Vagina (tissue), 2 donors: ENCODE results near the gene TXNRD1. TPM values are rescaled to one million over a fixed set of nuclear protein-coding genes. Genes with fewer than 3 reads are reported as not detected.

Experiments
- DNase-seq, 2 donors: peaks; one replicate each; pipeline ENCODE4 v3.0.0-alpha.2; 2017; ENCODE audit errors: extremely low spot score in 2 of 2
- H3K27ac ChIP-seq: fragments of 200-600 bp; sonication (generic); one replicate; pipeline ENCODE4 v1.5.1; 2019
- H3K27me3 ChIP-seq: fragments of 200-600 bp; sonication (generic); one replicate; pipeline ENCODE4 v1.5.1; 2019
- H3K36me3 ChIP-seq, 2 donors: fragments of 200-600 bp; sonication (generic); one replicate each; pipeline ENCODE4 v1.5.1; 2017 to 2019
- H3K4me1 ChIP-seq: fragments of 200-600 bp; sonication (generic); one replicate; pipeline ENCODE4 v1.5.1; 2019
- H3K4me3 ChIP-seq, 2 donors: fragments of 200-600 bp; sonication (generic); 1 replicate in 1 of 2; 2 replicates in 1 of 2; pipeline ENCODE4 v1.5.1; 2016 to 2019
- H3K9me3 ChIP-seq: fragments of 200-600 bp; sonication (generic); one replicate; pipeline ENCODE4 v1.5.1; 2019
- CTCF ChIP-seq, 3 experiments: fragments of 450-650 bp in 2 of 3; fragments of 200-600 bp in 1 of 3; sonication (generic) in 1 of 3; IDR thresholded peaks; one replicate each; pipeline ENCODE4 v1.5.1; 2017 to 2019; ENCODE audit warnings: antibody characterized with exemption in 3 of 3, mild to moderate bottlenecking in 2 of 3, moderate library complexity in 2 of 3
- POLR2A ChIP-seq, 2 donors: fragments of 450-650 bp; IDR thresholded peaks; one replicate each; pipeline ENCODE4 v1.6.1; 2017; ENCODE audit warnings: antibody characterized with exemption in 2 of 2, mild to moderate bottlenecking in 2 of 2, moderate library complexity in 2 of 2
- POLR2AphosphoS5 ChIP-seq, 2 donors: sonication (generic); formaldehyde crosslinking; IDR thresholded peaks; one replicate each; pipeline ENCODE4 v1.9.0; 2017; ENCODE audit warnings: antibody characterized with exemption in 2 of 2, mild to moderate bottlenecking in 2 of 2, low read depth in 1 of 2; ENCODE audit not compliant: insufficient read depth in 1 of 2
- intact Hi-C: fragments of 100-400 bp; cut with DNase I; formaldehyde crosslinking; loops from one replicate; pipeline ENCODE4 v1.15.1; 2023
- total RNA-seq: library from RNA; depleted of rRNA; stranded (reverse); fragments of >200 nt; gene quantifications from one replicate; pipeline ENCODE4 v1.2.3, GENCODE V29; 2016

TXNRD1 gene
- total RNA-seq, 1 donor from 2014 or later: 144 TPM

GRCh38 chr12:104279164-104279563 is 63.6 kb downstream of the TXNRD1 start:
- TF ChIP-seq CTCF (IDR thresholded peaks at IDR 0.05) (no peak), POLR2A (IDR thresholded peaks at IDR 0.05) (no peak), POLR2AphosphoS5 (IDR thresholded peaks at IDR 0.05; ENCODE audit: insufficient read depth in 1 of 2, low read depth in 1 of 2) (no peak)
- Histone ChIP-seq H3K4me3 (no peak overlapping the region), H3K4me1 (no peaks in the 10 kb centered on the region), H3K27ac (no peak overlapping the region), H3K9me3 (no peaks in the 10 kb centered on the region), H3K36me3 (no peaks in the 10 kb centered on the region), H3K27me3 (no peaks in the 10 kb centered on the region)
- intact Hi-C loops: loop anchor here (5.0 kb wide), 1 partner anchor 397 kb away; no protein-coding TSS in a partner anchor
- DNase-seq: no peak

DNA sequence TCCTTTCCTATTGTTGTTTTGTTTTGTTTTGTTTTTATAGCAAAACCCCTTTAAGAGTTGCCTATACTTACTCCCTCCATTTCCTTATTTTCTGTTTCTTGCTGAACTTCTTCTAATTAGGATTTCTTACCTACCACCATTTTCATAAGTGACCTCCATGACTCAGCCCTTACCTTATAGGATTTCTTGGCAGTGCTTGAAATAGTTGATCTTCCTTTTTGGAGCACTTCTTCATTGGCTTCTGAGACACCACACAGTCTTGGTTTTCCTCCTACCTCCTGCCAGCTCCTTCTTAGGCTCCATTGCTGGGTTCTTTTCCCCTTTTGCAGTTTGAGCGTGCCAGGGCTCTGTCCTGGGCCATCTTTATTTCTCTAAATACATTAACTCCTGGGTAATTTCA is 64.5 kb downstream of the TXNRD1 start:
- H3K27ac ChIP-seq: no peak overlapping the region
- no peaks in the 10 kb centered on the region for H3K9me3 ChIP-seq
- TF ChIP-seq CTCF (IDR thresholded peaks at IDR 0.05) (no peak), POLR2AphosphoS5 (IDR thresholded peaks at IDR 0.05; ENCODE audit: insufficient read depth in 1 of 2, low read depth in 1 of 2) (no peak), POLR2A (IDR thresholded peaks at IDR 0.05) (no peak)
- H3K4me1 ChIP-seq: no peaks in the 10 kb centered on the region
- intact Hi-C loops: no loop called here
- no peaks in the 10 kb centered on the region for H3K36me3 ChIP-seq
- H3K27me3 ChIP-seq: no peaks in the 10 kb centered on the region
- DNase-seq: no peak
- H3K4me3 ChIP-seq: no peak overlapping the region

DNA sequence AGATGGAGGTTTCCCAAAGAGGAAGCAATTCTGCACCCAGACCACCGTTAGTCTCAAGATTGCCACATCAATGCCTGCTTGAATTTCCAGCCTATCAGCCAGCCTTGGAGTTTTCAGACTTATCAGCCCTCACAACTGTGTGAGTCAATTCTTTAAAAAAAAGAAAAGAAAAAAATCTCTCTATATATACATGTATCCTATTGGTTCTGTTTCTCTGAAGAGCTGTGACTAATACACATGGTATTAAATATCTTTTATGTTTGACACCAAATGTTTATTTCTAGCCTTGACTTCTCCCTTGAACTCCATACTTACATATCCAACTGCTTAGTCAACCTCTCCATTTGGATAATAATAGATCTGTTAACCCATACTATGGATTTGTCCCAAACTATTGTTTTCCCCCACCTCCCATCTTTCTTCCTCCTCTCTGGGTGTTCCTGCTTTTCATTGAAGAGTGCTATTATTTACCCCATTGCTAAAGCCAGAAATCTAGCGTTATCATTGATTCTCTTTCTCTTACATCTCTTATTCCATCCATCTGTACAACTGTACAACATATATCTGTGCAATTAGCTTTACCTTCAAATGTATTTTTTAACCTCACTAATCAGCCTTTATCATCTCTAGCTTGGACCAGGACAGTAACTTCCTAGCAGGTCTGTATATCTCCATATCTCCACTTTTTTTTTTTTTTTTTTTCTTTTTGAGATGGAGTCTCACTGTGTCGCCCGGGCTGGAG is 65.3 kb downstream of the TXNRD1 start:
- no peaks in the 10 kb centered on the region for H3K27me3 ChIP-seq

GRCh38 chr12:104281636-104282035 is 66.1 kb downstream of the TXNRD1 start:
- no peak for DNase-seq
- H3K36me3 ChIP-seq: no peaks in the 10 kb centered on the region
- intact Hi-C loops: loop anchor here (2.0 kb wide), 1 partner anchor 59 kb away; no protein-coding TSS in a partner anchor
- no peak overlapping the region for H3K4me3 ChIP-seq
- no peaks in the 10 kb centered on the region for H3K27me3 ChIP-seq
- TF ChIP-seq POLR2A (IDR thresholded peaks at IDR 0.05) (no peak), POLR2AphosphoS5 (IDR thresholded peaks at IDR 0.05; ENCODE audit: insufficient read depth in 1 of 2, low read depth in 1 of 2) (no peak), CTCF (IDR thresholded peaks at IDR 0.05) (no peak)
- no peaks in the 10 kb centered on the region for H3K9me3 ChIP-seq
- H3K27ac ChIP-seq: no peak overlapping the region
- peaks cover 13% of the 10 kb centered on the region for H3K4me1 ChIP-seq

More for the DNA sequence above, 65.3 kb downstream of the TXNRD1 start:
- H3K9me3 ChIP-seq: no peaks in the 10 kb centered on the region
- H3K4me1 ChIP-seq: peaks cover 6% of the 10 kb centered on the region
- TF ChIP-seq POLR2AphosphoS5 (IDR thresholded peaks at IDR 0.05; ENCODE audit: insufficient read depth in 1 of 2, low read depth in 1 of 2) (no peak), POLR2A (IDR thresholded peaks at IDR 0.05) (no peak), CTCF (IDR thresholded peaks at IDR 0.05) (no peak)
- H3K27ac ChIP-seq: no peak overlapping the region
- intact Hi-C loops: no loop called here
- H3K36me3 ChIP-seq: no peaks in the 10 kb centered on the region
- no peak for DNase-seq
- no peak overlapping the region for H3K4me3 ChIP-seq

DNA sequence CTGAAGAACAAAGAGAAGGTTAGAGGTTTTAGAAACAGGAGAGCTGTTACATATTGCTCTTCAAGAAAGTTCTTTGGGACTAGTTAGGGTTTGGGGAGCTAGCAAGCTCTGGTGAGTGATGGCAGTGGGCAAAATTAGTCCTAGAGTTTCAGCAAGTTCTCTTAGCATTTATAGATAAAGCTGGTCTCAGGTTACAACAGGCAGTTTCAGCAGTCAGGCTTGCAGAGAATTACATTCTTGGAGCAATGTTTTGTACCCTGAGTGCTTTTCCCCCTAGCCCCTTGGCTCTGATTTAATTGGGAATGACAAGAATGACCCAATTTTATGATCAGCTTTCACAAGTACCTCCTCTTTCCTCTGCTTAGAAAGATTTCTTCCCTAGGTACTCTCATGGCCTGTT is 66.5 kb downstream of the TXNRD1 start:
- no peak for DNase-seq
- no peak for TF ChIP-seq CTCF (IDR thresholded peaks at IDR 0.05)
- Histone ChIP-seq H3K4me1 (peaks cover 13% of the 10 kb centered on the region), H3K4me3 (no peak overlapping the region), H3K9me3 (no peaks in the 10 kb centered on the region), H3K27ac (no peak overlapping the region), H3K36me3 (no peaks in the 10 kb centered on the region), H3K27me3 (no peaks in the 10 kb centered on the region)
- intact Hi-C loops: loop anchor here (2.0 kb wide), 1 partner anchor 59 kb away; no protein-coding TSS in a partner anchor
